ENCODE measurements around the gene MAML1. TPM values are rescaled to one million over a fixed set of nuclear protein-coding genes. Genes with fewer than 3 reads are reported as not detected.

Gene MAML1
- total and polyA plus RNA-seq, 7 experiments from 2014 or later = 3.5 to 51.2 (median 33.4) TPM

DNA sequence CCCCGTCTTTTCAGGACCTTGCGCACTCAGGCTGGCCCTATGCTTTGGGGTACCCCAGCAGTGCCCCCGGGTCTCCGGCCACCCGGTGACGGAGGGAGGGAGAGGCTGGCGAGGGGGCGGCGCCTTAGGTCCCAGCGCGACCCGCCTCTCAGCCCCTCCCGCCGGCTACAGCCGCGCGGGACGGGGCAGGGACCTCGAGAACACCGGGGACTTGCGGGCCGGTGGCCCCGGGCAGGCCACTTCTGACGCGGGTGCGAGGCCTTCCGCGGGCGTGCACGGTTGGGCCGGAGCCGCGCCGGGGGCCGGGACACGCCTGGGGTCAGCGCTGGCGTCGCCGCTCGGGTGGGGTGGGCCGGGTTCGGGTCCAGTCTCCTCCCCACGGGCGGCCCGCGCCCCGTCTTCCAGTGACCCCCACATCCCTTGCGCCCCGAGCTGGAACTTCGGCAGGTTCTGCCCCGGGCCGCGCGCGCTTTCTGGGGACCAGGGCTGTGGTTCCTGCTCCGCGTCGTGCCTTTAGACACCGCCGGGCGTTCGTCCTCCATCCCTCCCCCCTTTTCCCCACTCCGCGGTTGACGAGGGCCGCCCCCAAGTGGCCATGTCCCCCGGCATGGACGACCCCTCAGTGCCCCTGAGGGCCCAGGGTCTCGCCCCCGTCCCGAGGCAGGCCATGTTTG lies 84.3 kb downstream of the MAML1 start:
- Mint-ChIP-seq H3K4me3 (peak overlapping the region in 8 of 10 donors; percentile 3 to 96 (median 78)), H3K9me3 (peaks cover 0 to 3% (median 0%) of the 10 kb centered on the region in 11 donors), H3K27ac (no peak overlapping the region), H3K27me3 (peaks cover 0 to 3% (median 0%) of the 10 kb centered on the region in 5 donors), H3K36me3 (peaks cover 0 to 15% (median 4%) of the 10 kb centered on the region in 5 donors), H3K4me1 (peaks cover 18 to 35% (median 28%) of the 10 kb centered on the region in 7 donors)
- H3K27ac ChIP-seq (ENCODE audit: low read depth, low read length) = no peak overlapping the region
- intact Hi-C loops (cut with micrococcal nuclease) = loop anchor here in 1 of 2 donors (5.0 to 10.0 kb wide), 2 partner anchors 475 to 1612 kb away; partner anchors contain the start of genes HNRNPAB and MAPK9
- peaks cover 0 to 29% (median 0%) of the 10 kb centered on the region in 3 experiments for H3K36me3 ChIP-seq (ENCODE audit: control insufficient read depth in 2 of 3, insufficient read depth in 3 of 3, low read length in 3 of 3)
- H3K9me3 ChIP-seq (ENCODE audit: control insufficient read depth in 2 of 3, low read length in 3 of 3) = no peaks in the 10 kb centered on the region
- peaks cover 19 to 22% of the 10 kb centered on the region in 2 donors for H3K4me1 ChIP-seq (ENCODE audit: control insufficient read depth in 2 of 2, insufficient read depth in 2 of 2, low read length in 2 of 2)
- ATAC-seq (no peak), DNase-seq (no peak)
- CTCF ChIA-PET = no interaction called here
- POLR2A ChIA-PET = interaction anchor here (10.0 kb wide), 1 partner anchor 12 kb away, joined by 136 read pairs; the partner anchor contains the start of gene MGAT4B
- no peak overlapping the region for H3K4me3 ChIP-seq (ENCODE audit: low read length)
- H3K27me3 ChIP-seq (ENCODE audit: control insufficient read depth in 2 of 2, insufficient read depth in 2 of 2, low read length in 2 of 2) = no peaks in the 10 kb centered on the region

DNA sequence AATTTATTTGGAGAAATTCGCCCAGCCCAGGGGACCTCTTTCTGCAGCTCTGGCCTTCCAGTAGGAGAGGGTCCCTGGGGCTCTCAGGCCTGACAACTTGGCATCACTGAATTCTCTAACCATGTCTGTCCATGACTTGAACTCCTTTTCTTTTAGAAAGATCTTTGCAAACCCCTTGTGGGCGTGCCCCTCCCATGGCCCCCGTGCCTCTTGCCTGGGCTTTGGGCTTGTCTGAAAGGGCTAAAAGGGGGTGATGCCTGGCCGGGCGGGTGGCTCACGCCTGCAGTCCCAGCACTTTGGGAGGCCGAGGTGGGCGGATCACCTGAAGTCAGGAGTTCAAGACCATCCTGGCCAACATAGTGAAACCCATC lies 84.8 kb downstream of the MAML1 start:
- intact Hi-C loops (cut with micrococcal nuclease) = loop anchor here in 1 of 2 donors (5.0 to 10.0 kb wide), 2 partner anchors 475 to 1613 kb away; partner anchors contain the start of genes HNRNPAB and MAPK9
- Histone ChIP-seq H3K27ac (ENCODE audit: low read depth, low read length) (no peak overlapping the region), H3K9me3 (ENCODE audit: control insufficient read depth in 2 of 3, low read length in 3 of 3) (no peaks in the 10 kb centered on the region), H3K4me1 (ENCODE audit: control insufficient read depth in 2 of 2, insufficient read depth in 2 of 2, low read length in 2 of 2) (peaks cover 24 to 27% of the 10 kb centered on the region in 2 donors), H3K36me3 (ENCODE audit: control insufficient read depth in 2 of 3, insufficient read depth in 3 of 3, low read length in 3 of 3) (peaks cover 0 to 24% (median 0%) of the 10 kb centered on the region in 3 experiments), H3K27me3 (ENCODE audit: control insufficient read depth in 2 of 2, insufficient read depth in 2 of 2, low read length in 2 of 2) (no peaks in the 10 kb centered on the region), H3K4me3 (ENCODE audit: low read length) (no peak overlapping the region)
- peaks cover 0 to 3% (median 0%) of the 10 kb centered on the region in 11 donors for H3K9me3 Mint-ChIP-seq
- peak overlapping the region; percentile 3 to 96 (median 75) for H3K4me3 Mint-ChIP-seq
- CTCF ChIA-PET = interaction anchor here (0.7 kb wide), 1 partner anchor 194 kb away, joined by 3 read pairs; no protein-coding TSS in a partner anchor
- H3K4me1 Mint-ChIP-seq = peaks cover 23 to 40% (median 34%) of the 10 kb centered on the region in 7 donors
- POLR2A ChIA-PET = interaction anchor here (0.7 to 10.0 kb wide), 2 partner anchors 12 to 54 kb away, joined by 3 to 136 read pairs; partner anchors contain the start of gene MGAT4B
- no peak for DNase-seq
- H3K27ac Mint-ChIP-seq = no peak overlapping the region
- peaks cover 0 to 3% (median 0%) of the 10 kb centered on the region in 5 donors for H3K27me3 Mint-ChIP-seq
- peaks cover 0 to 13% (median 4%) of the 10 kb centered on the region in 5 donors for H3K36me3 Mint-ChIP-seq
- no peak for ATAC-seq

DNA sequence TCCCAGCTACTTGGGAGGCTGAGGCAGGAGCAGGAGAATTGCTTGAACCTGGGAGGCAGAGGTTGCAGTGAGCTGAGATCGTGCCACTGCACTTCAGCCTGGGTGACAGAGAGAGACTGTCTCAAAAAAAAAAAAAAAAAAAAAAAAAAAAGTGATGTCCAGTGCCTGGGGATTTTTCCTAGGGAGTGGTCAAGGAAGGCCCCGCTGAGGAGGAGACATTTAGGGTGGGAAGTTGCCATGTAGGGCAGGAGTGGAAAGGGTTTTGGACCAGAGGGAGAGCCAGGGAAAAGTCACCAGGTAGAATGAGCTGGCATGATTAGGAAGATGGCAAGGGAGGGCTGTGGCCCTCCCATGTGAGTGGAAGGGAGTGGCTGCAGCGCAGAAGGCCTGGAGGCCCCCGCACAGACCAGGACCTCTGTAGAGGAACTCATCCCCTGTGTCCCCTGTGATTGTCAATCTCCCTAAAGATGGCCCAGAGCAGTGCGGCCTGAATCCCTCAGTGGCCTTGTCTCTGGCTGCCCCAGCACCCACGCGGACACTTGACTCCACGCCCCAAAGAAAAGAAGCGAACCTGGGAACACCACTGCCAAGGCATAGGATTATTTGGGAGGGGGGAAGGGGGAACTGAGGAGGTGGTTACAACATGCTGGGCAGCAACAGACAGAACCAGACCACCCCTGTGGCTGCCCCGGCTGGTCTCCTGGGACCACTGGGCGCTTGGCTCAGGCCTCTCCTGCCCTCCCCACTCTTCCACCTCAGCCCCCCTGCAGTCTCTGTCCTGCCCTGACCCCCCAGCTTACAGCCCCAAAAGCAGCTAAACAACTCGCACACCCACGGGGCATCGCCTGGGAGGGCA lies 85.5 kb downstream of the MAML1 start:
- POLR2A ChIA-PET = interaction anchor here (0.6 to 10.0 kb wide), 4 partner anchors 12 to 266 kb away, joined by 3 to 136 read pairs (median 10); partner anchors contain the start of gene MGAT4B
- Mint-ChIP-seq H3K4me1 (peaks cover 29 to 47% (median 38%) of the 10 kb centered on the region in 7 donors), H3K4me3 (peak overlapping the region; percentile 71 to 96 (median 78)), H3K27me3 (peaks cover 0 to 3% (median 0%) of the 10 kb centered on the region in 5 donors), H3K27ac (peak overlapping the region; percentile 3 to 91 (median 71)), H3K9me3 (peaks cover 0 to 3% (median 0%) of the 10 kb centered on the region in 11 donors), H3K36me3 (peaks cover 0 to 10% (median under 1%) of the 10 kb centered on the region in 5 donors)
- ATAC-seq (no peak), DNase-seq (no peak)
- H3K4me3 ChIP-seq (ENCODE audit: low read length) = peak overlapping the region; percentile 50
- H3K27ac ChIP-seq (ENCODE audit: low read depth, low read length) = peak overlapping the region; percentile 96
- H3K4me1 ChIP-seq (ENCODE audit: control insufficient read depth in 2 of 2, insufficient read depth in 2 of 2, low read length in 2 of 2) = peaks cover 31 to 34% of the 10 kb centered on the region in 2 donors
- no peaks in the 10 kb centered on the region for H3K9me3 ChIP-seq (ENCODE audit: control insufficient read depth in 2 of 3, low read length in 3 of 3)
- intact Hi-C loops (cut with micrococcal nuclease) = loop anchor here in 1 of 2 donors (5.0 to 10.0 kb wide), 2 partner anchors 474 to 1613 kb away; partner anchors contain the start of genes HNRNPAB and MAPK9
- no peaks in the 10 kb centered on the region for H3K27me3 ChIP-seq (ENCODE audit: control insufficient read depth in 2 of 2, insufficient read depth in 2 of 2, low read length in 2 of 2)
- CTCF ChIA-PET = interaction anchor here (0.7 kb wide), 1 partner anchor 194 kb away, joined by 3 read pairs; no protein-coding TSS in a partner anchor
- H3K36me3 ChIP-seq (ENCODE audit: control insufficient read depth in 2 of 3, insufficient read depth in 3 of 3, low read length in 3 of 3) = peaks cover 0 to 17% (median 5%) of the 10 kb centered on the region in 3 experiments

DNA sequence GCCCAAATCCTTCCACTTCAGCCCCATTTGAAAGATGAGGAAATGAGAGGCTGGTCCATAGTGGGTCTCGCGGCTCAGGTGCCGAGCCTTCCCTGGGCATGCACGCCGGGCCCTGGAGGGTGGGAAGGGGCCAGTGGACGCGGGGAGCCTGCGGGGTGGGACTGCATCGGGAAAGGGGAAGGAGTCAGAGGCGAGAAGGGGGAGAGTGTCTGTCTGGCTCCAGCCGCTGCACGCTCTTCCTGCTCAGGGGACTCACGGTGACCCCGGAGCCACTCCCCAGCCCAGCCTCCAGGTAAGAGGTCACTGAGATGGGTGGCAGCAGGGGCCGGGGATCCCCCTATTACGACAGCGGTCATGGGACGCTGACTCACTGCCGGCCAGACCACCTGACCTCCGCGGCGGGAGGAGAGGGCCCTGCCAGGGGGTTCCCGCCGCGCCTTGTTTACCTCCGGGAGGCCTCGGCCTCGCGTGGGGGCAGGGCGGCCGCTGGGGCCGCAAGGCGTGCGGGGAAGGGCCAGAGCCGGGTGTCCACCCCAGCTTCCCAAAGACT lies 86.2 kb downstream of the MAML1 start:
- H3K9me3 Mint-ChIP-seq = peaks cover 0 to 3% (median 0%) of the 10 kb centered on the region in 11 donors
- CTCF ChIA-PET = interaction anchor here (2.6 kb wide), 1 partner anchor 17 kb away, joined by 8 read pairs; no protein-coding TSS in a partner anchor
- peaks cover 0 to 3% (median 0%) of the 10 kb centered on the region in 5 donors for H3K27me3 Mint-ChIP-seq
- Histone ChIP-seq H3K4me1 (ENCODE audit: control insufficient read depth in 2 of 2, insufficient read depth in 2 of 2, low read length in 2 of 2) (peaks cover 31 to 36% of the 10 kb centered on the region in 2 donors), H3K9me3 (ENCODE audit: control insufficient read depth in 2 of 3, low read length in 3 of 3) (no peaks in the 10 kb centered on the region), H3K27ac (ENCODE audit: low read depth, low read length) (peak overlapping the region; percentile 96), H3K27me3 (ENCODE audit: control insufficient read depth in 2 of 2, insufficient read depth in 2 of 2, low read length in 2 of 2) (no peaks in the 10 kb centered on the region), H3K36me3 (ENCODE audit: control insufficient read depth in 2 of 3, insufficient read depth in 3 of 3, low read length in 3 of 3) (peaks cover 0 to 17% (median 5%) of the 10 kb centered on the region in 3 experiments), H3K4me3 (ENCODE audit: low read length) (peak overlapping the region; percentile 50)
- peak overlapping the region in 7 of 9 donors; percentile 28 to 91 (median 71) for H3K27ac Mint-ChIP-seq
- peak; percentile 73 for ATAC-seq
- intact Hi-C loops (cut with micrococcal nuclease) = loop anchor here (1.0 to 10.0 kb wide), 4 partner anchors 12 to 1614 kb away; partner anchors contain the start of genes CANX (in 1 of the 2), HNRNPAB (in 1 of the 2) and MAPK9 (in 1 of the 2)
- peaks cover 30 to 51% (median 42%) of the 10 kb centered on the region in 7 donors for H3K4me1 Mint-ChIP-seq
- DNase-seq = peak in 8 of 9 donors; percentile 41 to 91 (median 59)
- H3K36me3 Mint-ChIP-seq = peaks cover 0 to 11% (median 0%) of the 10 kb centered on the region in 5 donors
- POLR2A ChIA-PET = interaction anchor here (0.6 to 10.0 kb wide), 8 partner anchors 8 to 265 kb away, joined by 3 to 136 read pairs (median 4); partner anchors contain the start of genes HNRNPH1, MGAT4B and MRNIP
- H3K4me3 Mint-ChIP-seq = peak overlapping the region; percentile 71 to 96 (median 78)

DNA sequence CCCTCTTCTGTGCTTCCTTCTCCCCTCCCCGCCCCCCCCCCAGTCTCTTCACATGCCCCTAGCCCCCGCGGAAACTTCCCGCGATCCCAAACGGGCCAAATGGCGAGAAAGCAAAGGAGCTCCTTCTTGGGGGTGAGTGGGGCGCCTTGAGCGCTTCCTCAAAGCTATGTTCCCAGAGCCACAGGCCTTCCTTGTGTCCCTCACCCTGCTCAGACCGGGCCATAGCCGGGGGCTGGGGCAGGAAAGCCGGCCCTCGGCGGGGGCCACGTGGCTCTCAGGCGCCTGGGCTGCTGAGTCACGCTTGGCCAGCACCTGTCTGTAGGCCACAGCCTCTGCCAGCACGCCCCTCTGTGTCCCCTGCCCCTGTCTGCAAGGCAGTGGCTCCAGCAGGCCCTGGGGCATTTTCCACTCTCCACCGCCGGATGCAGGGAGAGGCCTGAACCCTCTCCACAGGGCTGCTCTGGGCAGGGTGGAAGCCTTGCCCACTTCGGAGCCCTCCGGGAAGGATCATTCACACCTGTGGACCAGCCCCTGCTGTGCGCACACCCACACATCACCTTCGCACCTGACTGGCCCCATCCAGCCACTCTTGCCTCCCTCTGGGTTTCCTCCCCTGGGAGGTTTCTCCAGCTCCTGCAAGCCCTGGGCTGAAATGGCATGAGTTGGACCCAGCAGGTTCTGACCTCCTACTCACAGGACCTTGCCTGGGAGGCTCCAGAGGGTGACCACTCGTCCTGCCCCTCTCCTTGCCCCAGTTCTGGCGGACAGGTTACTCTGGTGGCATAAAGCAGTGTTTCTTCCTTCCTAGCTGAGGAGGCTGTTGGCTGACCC lies 86.9 kb downstream of the MAML1 start:
- ChIA-PET CTCF (interaction anchor here (2.6 kb wide), 1 partner anchor 17 kb away, joined by 8 read pairs; no protein-coding TSS in a partner anchor), POLR2A (interaction anchor here (0.5 to 10.0 kb wide), 18 partner anchors 8 to 196 kb away, joined by 3 to 136 read pairs (median 4); partner anchors contain the start of genes HNRNPH1, MAML1, MGAT4B and MRNIP)
- Histone ChIP-seq H3K27me3 (ENCODE audit: control insufficient read depth in 2 of 2, insufficient read depth in 2 of 2, low read length in 2 of 2) (no peaks in the 10 kb centered on the region), H3K4me3 (ENCODE audit: low read length) (peak overlapping the region; percentile 87), H3K27ac (ENCODE audit: low read depth, low read length) (peak overlapping the region; percentile 96), H3K9me3 (ENCODE audit: control insufficient read depth in 2 of 3, low read length in 3 of 3) (no peaks in the 10 kb centered on the region), H3K36me3 (ENCODE audit: control insufficient read depth in 2 of 3, insufficient read depth in 3 of 3, low read length in 3 of 3) (peaks cover 0 to 21% (median 5%) of the 10 kb centered on the region in 3 experiments), H3K4me1 (ENCODE audit: control insufficient read depth in 2 of 2, insufficient read depth in 2 of 2, low read length in 2 of 2) (peaks cover 31 to 36% of the 10 kb centered on the region in 2 donors)
- Mint-ChIP-seq H3K27me3 (peaks cover 0 to 3% (median 0%) of the 10 kb centered on the region in 5 donors), H3K27ac (peak overlapping the region; percentile 62 to 91 (median 83)), H3K4me1 (peaks cover 30 to 57% (median 43%) of the 10 kb centered on the region in 7 donors), H3K4me3 (peak overlapping the region; percentile 78 to 96 (median 81)), H3K9me3 (peaks cover 0 to 3% (median 0%) of the 10 kb centered on the region in 11 donors), H3K36me3 (peaks cover 0 to 12% (median under 1%) of the 10 kb centered on the region in 5 donors)
- ATAC-seq (peak; percentile 3), DNase-seq (peak in 3 of 9 donors; percentile 36 to 66 (median 39))
- intact Hi-C loops (cut with micrococcal nuclease) = loop anchor here (1.0 to 10.0 kb wide), 14 partner anchors 8 to 1615 kb away; partner anchors contain the start of genes CANX (in 1 of the 2), HNRNPAB (in 1 of the 2), HNRNPH1 (in 1 of the 2) and MAPK9 (in 1 of the 2)

Measured in naive thymus-derived CD4-positive, alpha-beta T cell (primary cell).